Stimulated activated CD8-positive, alpha-beta memory T cell treated with anti-CD3 and anti-CD28 coated beads, Interleukin-15, amount 100 ng/mL, for 4 hours (primary cell): ENCODE data around the gene KCNMB2.

Experiments
- DNase-seq, 2 donors: peaks; one replicate each; pipeline ENCODE4 v3.0.0-alpha.2; 2020; ENCODE audit warnings: low read depth in 2 of 2

KCNMB2 gene

DNA sequence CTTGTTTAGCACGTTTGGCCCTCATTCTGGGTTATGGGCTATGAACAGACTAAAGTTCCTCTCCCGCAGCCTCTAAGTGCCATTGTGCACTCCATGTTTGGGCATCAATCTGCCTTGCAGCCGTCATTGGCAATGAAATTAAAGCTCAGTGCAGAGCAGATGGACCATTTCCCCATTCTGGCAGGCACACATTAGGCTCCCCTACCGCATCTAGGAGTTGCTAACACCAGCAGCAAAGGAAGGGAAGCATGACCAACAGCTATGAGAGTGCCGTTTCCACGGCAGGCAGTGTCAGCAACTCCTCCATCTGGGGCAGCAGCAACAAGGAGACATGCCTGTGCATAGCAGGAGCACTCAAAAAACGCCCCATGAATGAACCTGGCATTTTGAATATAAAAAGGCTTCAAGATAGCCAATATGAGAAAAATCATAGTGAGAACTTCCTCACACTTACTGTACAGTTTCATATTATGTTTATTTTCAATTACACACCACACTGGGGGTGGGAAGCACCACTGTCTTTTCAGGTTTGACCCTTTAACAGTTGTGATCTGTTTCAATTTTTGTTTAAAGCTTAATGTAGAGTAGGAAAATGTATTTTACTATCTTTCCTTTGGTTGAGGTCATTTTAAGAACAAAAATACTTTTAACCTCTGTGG is 218.7 kb downstream of the KCNMB2 start:
- DNase-seq: no peak

DNA sequence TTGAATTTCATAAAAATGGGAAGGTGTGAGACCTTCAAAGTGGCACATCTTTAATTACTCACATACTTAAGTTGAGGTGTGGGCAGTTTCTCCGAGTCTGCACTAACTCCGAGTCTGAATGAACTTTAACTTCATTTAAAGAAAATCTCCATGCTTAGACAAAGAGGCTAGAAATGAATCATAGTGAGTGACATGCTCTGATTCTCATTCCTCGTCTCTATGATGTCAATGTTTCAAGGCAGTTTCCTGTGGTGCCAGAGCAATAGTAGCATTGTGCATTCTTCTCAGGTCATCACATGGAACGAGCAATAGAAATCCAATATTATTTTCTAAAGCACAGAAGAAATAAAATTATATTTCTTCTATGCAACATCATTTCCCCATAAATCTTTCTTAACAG is 224.8 kb downstream of the KCNMB2 start:
- DNase-seq: no peak

DNA sequence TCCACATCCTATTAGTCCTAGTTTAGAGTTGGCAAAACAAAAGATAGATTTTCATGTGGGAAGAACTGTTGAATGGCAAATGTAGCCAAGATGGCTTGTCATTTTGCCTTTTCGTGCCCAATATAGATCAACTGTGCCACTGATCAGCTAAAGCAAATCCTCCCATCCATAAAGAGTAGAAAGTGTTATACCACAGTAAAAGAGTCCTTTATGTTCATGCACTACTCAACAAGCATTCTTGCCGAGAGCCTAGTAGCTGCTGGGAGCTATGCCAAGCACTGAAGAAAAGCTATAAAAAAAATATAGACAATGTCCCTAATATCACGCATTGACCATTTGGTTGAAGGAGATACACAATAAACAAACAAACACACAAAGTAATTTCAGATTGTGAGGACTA is 225.2 kb downstream of the KCNMB2 start:
- DNase-seq: no peak

DNA sequence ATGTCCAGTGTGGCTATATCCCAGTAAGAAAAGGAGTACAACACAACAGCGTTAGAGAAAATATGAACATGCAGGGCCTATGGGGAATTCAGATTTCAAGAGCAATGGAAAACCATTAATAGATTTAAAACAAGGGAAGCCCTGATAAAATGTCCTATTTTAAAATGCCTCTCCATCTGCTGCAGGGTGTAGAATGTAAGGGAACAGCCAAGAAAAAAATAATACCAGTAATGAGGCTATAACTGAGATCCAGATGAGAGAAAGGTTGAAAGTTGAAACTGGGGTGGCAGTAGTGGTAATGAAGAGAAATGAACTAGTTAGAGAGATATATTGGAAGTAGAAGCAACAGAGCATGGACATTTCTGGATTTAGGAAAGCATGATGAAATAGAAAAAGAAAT is 226.1 kb downstream of the KCNMB2 start:
- no peak for DNase-seq

DNA sequence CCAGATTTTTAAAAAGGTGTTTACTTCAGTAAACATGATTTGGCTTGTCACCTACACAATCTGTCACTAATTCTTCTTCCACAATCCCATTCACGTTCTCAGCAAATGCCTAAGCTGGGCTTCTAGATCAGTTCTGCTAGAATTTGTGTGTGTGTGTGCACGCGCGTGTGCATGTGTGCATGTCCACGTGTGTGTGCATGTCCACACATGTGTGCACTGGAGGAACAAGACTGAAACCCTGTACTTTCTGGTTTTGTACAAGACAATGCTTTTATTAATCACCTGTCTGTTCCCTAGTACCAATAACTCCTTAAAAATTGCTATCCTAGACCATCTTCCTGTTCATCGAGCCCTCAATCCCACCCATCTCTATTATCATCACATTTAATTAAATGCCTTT is 229.2 kb downstream of the KCNMB2 start:
- DNase-seq: no peak

DNA sequence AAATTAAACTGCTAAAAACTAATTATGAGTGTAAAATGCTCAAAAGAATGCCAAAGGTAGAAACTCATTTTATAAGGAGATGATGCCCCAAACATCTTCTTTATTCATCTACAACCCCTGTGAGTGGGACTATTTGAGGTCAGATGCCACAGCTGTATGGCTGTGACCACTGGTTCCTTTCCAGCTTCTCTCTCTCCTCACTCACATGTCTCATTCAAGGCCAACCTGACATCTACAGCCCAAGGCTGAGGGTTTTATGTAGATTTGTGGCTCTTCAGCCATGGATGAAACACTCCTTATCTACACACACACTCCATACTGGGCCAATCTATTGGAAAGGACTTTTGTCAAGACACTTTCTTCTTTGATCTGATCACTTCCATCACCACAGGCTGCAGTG is 231.3 kb downstream of the KCNMB2 start:
- no peak for DNase-seq

DNA sequence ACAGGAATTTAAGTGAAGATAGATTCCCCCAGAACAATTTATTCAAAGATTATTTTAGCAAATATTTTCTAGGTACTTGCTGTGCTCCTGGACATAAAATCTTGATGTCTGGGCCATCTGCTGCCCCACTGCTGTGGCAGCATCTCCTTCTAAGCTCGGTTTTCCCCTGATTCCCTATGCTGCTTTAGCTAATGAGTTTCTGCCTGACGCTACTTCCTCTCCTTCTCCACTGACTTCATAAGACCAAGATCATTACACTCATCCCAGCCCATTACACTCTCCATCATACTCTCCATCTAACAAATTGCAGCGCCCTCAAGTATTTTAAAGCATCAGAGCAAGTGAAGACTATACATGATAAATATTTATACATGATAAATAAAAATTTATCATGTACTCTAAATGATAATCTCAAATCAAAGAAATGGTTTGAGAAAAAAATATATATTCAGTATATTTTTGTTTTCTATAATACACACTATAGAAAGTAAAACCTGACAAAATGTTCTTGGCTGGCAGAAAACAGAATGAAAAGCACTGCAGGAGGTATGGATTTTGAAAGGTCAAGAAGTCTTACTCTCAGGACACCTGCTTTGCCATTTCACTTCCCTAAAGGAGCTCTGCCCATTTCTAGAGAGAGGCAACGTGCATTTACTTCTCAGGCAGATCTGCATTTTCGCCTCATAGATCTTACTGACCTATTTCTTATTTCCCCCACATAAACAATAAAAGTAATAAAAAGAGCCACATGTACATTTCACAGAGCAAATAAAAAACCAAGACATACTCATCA is 232.0 kb downstream of the KCNMB2 start:
- DNase-seq: no peak

DNA sequence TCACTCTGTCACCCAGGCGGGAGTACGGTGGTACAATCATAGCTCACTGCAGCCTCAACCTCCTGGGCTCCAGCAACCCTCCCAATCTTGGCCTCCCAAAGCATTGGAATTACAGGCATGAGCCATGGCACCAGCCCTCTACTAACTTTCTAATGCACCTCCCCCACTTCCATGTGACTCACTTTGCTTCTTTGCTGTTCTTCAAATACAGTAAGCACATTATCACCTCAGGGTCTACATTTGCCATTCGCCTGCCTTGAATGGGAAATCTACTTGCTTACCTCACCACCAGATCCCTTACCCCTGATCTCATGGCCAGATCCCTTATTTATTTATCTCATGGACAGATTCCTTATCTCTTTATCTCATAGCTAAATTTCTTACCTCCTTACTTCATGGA is 235.3 kb downstream of the KCNMB2 start:
- no peak for DNase-seq

DNA sequence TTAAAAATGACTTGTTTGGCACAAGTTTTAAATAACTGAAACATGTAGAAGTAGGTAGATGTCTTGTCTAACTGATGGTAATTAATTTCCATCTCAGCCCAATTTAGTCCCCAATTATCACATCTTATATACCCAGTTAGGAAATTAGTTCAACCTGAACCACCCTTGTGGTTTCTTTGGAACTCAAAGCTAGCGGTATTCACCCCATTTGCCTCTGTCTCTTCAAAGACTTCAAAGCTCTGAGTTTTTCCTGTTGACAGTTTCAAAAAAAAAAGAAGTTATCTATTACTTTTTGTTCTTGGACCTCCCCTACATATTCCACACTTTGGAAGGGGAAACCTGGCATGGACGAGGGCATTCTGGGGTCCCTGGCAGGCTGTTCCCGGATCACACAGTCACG is 236.5 kb downstream of the KCNMB2 start:
- no peak for DNase-seq

DNA sequence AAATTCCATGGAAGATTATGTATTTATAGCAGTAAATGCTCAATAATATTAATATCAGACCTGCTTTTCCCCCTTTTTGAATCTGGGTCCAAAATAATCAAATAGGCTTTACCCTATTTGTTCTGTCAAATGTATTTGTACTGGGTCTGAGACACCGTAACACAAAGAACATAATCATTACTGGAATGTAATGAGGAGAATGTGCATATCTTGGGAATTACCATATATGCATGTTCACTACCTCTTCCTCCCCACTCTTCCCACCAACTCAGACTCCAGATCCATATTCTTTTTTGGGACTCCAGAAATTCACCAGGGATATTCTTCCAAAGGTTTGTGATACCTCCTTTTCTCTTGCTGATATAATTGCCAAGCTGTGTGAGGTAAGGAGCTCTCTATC is 237.1 kb downstream of the KCNMB2 start:
- DNase-seq: no peak

DNA sequence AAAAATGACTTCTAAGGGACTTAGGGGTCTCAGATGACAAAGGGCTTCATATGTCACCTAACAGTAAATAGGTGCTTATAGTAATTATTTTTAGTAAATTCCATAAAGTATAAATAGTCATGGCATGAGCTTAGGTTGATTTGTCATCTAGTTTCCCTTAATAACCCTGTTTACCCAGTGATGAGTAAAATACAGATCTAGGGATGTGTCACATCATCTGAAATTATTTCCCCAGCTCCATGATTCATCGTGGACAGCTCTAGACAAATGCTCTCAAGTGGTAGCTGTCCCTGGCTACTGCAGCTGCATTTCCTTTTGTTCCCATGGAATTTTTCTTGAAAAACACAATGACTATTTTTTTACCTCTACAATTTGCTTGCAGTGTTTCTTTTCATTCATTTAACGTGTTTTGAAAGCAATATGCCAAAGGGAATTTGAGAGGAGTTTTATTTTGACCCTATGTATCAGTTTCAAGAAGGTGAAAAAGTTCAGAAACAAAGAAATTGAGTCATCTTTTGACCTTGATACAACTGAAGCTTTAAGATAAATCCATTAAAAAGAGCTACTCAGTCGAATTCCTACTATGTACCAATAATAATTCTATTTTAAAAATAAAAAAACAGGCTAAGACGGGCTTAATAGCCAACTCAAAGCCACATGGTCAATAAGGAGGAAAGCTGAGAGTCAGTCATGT is 241.6 kb downstream of the KCNMB2 start:
- no peak for DNase-seq

DNA sequence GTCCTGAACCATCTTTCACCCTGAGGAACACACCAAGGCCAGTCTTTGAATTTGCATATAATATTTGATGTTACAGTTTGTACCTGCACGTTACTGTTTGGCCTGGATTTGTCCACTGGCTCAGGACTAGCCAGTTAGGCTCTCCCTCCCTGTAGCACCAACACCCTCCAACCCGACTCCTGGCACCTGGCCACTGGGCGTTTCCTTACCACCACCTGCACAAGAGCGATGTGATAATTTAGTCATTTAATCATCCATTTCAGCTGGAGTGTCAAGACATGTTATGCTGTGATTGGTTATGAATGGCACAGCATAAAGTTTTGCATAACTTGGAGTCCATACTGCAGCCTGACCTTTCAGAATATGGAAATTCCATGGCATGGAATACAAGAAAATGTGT is 242.4 kb downstream of the KCNMB2 start:
- no peak for DNase-seq

DNA sequence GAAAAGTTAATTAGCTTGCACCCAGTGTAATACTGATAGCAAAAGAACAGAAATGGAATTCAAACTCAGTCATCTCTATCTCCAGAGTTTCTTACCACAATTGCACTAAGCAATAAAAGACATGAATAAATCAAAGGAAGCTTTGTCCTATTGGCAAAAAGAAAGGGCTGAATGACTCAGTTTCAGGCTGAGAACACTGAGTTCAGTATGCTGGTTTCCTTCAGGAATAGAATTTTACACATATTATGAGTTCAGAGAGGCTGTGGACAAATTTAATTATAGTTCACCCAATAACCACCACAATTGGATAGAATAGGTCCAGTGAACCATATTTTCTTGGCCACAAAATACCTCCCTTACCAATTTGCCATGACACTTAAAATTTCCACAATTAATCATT is 249.7 kb downstream of the KCNMB2 start:
- DNase-seq: no peak

DNA sequence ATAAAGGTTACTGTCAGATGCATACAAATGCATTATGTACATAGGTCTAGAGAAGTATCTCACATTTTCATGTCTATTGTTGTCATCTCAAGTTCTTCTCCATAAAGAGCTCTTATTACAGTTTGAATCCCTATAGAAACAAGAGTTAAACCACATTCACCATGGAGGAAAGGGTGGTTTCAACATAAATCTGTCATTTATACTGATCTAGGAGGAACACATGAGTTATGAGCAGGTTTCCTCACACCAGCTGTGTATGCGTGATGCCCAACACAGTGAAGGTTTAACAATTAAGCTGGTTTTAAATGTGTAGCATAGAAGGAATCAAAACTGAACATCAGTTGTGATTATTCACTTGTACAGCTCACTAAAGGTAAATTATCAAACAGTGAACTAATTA is 251.7 kb downstream of the KCNMB2 start:
- no peak for DNase-seq

DNA sequence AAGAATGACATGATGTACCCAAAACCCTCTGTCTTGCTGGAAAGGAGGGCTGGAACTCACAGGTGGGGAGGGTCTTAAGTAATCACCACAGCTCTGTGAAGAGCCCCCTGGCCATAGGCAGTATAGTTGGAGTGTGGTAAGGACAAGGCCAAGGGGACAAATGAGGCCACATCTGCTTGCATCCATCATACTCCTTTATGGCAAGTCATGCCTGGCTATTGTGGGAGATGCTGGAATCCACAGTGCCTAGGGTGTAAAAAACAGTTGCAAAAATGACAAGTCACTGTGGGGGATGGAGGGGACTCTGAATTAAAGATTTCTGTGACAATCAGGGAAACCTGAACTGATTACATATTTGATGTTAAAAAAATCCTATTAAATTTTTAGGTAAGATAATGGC is 258.5 kb downstream of the KCNMB2 start:
- no peak for DNase-seq

DNA sequence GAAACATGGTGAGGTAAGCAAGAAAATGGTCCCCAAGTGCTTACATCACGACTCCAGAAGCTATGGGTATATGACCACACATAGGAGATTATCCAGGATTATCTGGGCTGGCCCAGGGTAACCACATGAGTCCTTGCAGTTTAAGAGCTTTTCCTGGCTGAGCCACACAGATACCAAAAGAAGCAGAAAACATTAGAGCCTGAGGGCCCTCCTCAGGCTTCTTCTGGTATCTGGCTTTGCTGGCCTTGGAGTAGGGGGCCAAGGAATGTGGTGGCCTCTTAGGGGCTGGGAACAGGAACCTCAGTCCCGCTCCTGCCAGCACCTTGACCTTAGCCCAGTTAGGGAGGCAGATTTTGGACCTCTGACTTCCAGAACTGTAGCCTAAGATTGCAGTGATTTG is 259.1 kb downstream of the KCNMB2 start:
- DNase-seq: no peak

DNA sequence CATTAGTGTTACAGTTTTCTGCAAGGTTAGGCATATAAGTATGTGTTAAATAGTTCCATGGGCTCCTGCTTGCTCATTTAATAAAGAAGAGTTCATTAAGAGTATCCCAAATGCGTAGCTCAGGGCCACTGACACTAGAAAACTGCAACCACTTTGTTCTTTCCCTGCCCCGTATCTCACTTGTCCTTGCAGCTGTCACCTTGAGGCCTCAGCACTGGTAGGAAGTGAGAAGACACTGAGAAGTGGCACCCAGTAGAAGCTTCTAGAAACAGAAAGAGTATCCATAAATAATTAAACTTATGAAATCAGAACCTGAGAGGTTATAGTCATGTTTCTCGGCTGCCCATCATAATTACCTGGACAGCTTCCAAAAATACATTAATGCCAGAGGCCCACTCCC is 266.0 kb downstream of the KCNMB2 start:
- no peak for DNase-seq

DNA sequence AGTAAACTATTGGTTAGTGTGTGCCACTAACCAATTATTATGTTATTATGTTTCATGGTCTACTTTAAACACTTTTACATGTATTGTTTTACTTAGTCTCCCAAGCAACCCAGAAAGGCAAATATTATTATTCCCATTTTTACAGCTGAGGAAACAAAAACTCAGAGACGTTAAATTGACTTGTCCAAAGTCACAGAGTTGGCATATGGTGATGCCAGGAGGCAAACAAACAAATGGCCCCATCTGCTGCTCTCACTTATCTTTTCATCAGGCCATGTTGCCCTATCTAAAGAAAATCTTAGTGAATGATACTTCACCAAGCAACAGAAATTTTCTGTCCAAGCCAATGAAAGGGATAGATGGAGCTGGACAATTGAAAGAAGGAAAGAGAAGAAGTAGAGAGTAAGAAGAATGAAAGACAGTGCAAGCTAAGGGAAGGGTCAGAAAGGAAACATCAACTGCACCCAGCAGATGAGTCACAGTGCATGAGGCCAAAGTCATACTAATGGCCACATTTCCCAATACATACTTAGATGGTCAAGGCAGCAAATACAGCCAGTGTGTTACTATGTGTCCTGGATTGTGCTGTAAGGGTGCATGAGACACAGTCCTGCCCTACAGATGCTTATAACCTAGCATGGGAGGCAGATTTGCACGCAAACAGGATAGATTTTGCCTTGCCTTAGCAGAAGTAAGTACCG is 266.9 kb downstream of the KCNMB2 start:
- DNase-seq: no peak

DNA sequence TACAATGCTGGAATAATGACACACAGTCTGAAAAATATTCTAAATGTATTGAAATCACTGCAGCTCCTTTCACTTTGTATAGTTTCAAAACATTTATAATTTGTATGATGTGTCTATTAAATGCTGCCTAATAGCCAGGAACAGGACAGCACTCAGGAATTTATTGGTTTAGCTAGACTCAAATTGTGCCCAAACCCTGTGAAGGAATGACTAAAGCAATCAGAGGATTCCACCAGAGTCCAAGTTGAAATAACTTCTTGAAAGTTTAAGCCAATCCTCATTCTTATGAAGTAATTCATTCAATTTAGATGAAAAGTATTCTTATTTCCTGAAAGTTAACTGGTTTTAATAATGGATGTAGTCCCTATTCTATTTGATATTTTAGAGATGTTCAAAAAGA is 268.4 kb downstream of the KCNMB2 start:
- no peak for DNase-seq

DNA sequence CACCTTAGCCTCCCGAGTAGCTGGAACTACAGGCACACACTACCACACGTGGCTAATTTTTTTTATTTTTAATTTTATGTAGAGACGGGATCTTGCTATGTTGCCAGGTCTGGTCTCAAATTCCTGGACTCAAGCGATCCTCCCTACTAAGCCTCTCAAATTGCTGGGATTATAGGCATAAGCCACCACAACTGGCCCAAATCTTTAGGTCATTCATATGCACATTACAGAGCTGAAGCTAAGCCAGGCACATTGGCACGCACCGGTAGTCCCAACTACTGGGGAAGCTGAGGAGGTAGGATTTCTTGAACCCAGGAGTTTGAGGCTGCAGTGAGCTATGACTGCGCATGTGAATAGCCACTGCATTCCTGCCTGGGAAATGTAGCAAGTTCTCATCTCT is 269.5 kb downstream of the KCNMB2 start:
- DNase-seq: no peak

DNA sequence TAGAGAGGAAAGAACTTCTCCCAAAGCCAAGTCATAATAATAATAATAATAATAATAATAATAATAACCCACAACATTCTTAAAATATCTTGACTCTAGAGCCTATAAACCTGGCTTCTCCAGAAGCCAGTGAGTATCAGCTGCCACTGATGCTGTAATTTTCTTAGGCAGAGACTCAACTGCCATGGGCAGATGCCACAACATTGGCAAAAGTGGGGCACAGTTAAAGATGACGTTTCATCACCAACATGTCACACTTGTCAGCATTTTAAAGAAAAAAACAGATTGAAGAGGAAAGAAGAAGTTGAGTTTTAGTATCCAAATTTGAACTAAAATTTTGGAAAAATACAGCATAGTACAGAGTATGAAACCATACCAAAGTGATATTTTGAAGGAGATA is 270.4 kb downstream of the KCNMB2 start:
- DNase-seq: no peak

DNA sequence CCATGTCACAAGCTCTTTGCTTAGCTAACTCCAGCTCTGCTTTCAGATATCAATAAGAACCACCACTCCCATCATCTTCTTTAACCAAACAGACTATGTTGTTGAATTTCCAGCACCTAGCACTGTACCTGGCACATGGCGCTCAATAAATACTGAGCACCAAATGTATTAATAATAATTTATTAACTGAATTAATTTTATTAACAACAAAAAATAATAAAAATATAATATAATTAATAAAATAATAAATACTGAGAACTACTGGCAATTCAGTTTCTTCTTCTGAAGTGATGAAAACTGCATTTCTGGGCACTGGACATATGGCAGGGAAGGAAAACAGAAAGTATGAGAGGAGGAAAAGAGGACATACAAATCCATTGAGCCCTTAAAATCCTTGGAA is 271.5 kb downstream of the KCNMB2 start:
- no peak for DNase-seq

DNA sequence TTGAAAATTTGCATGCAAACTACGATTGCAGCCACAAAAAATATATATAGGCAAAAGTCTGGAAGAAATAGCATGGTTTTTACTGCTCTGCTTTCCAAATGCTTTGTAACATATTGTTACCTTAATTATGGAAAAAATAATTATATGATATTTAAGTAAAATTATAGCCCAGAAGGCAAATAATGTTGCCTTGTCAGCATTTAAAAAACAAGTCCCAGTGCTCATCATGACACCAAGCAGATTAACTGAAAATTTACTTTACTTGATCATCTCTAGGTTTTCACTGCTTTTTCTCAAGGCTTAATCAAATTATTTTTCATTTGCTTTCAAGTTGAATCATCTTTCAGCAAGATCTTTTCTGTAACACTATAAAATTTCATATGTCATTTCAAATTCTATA is 272.5 kb downstream of the KCNMB2 start:
- no peak for DNase-seq
